ENCODE results near the gene TSPEAR. TPM values are rescaled to one million over a fixed set of nuclear protein-coding genes. Genes with fewer than 3 reads are reported as not detected.

Gene TSPEAR
- total RNA-seq, 1 donor from 2014 or later, result 0.34 TPM

- no peaks in the 10 kb centered on the region for H3K9me3 Mint-ChIP-seq
- TF ChIP-seq, protein P1, sequence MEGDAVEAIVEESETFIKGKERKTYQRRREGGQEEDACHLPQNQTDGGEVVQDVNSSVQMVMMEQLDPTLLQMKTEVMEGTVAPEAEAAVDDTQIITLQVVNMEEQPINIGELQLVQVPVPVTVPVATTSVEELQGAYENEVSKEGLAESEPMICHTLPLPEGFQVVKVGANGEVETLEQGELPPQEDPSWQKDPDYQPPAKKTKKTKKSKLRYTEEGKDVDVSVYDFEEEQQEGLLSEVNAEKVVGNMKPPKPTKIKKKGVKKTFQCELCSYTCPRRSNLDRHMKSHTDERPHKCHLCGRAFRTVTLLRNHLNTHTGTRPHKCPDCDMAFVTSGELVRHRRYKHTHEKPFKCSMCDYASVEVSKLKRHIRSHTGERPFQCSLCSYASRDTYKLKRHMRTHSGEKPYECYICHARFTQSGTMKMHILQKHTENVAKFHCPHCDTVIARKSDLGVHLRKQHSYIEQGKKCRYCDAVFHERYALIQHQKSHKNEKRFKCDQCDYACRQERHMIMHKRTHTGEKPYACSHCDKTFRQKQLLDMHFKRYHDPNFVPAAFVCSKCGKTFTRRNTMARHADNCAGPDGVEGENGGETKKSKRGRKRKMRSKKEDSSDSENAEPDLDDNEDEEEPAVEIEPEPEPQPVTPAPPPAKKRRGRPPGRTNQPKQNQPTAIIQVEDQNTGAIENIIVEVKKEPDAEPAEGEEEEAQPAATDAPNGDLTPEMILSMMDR (conservative IDR thresholded peaks at IDR 0.05), result no peak
- no peaks in the 10 kb centered on the region for H3K27me3 Mint-ChIP-seq
- H3K27ac Mint-ChIP-seq, result no peak overlapping the region
- peak; percentile 60 for DNase-seq (ENCODE audit: extremely low spot score, unreplicated experiment)
- no peak overlapping the region for H3K4me3 Mint-ChIP-seq
- H3K4me1 Mint-ChIP-seq (ENCODE audit: unreplicated experiment), result peaks cover 4% of the 10 kb centered on the region
- no peaks in the 10 kb centered on the region for H3K36me3 Mint-ChIP-seq
These were observed 46.4 kb upstream of the TSPEAR start for GRCh38 chr21:44757731-44758130.

DNA sequence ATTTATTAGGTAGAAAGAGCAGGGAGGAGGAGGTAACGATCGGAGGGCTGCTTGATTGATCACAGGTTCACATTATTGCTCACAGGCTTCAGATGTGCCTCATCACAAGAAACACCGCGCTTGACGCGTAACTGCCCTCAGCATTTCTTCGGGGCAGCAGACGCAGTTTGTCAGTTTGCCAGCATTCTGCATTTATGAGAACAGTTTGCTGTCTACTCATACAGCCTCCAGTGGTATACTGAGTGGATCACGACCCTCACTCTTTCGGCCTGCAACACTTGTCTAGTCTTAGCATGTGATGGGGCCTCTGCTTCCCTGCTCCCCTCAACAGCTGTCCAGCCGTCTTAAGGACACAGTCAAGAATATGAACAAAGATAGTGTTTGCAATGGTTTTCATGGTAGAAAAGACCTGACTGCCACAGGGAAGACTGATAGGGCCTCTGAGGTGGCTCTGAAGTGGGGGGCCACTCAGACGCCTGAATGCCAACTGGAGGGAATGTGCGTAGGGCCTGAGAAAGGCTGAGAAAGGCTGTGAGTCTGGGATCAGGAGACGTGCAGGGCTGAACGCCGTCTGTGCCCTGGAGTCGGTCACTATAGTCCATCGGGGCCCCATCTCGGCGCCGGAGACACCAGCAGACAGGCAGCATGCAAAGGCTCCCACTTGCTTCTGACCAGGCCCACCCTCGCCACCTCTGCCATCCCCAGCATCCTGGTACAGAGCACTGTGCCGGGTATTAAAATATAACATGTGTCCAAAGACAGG lies 45.2 kb upstream of the TSPEAR start:
- Mint-ChIP-seq H3K36me3 (no peaks in the 10 kb centered on the region), H3K9me3 (no peaks in the 10 kb centered on the region), H3K4me3 (no peak overlapping the region), H3K27ac (no peak overlapping the region), H3K27me3 (no peaks in the 10 kb centered on the region), H3K4me1 (ENCODE audit: unreplicated experiment) (peaks cover 4% of the 10 kb centered on the region)
- TF ChIP-seq, protein P1 (conservative IDR thresholded peaks at IDR 0.05), result no peak
- no peak for DNase-seq (ENCODE audit: extremely low spot score, unreplicated experiment)

DNA sequence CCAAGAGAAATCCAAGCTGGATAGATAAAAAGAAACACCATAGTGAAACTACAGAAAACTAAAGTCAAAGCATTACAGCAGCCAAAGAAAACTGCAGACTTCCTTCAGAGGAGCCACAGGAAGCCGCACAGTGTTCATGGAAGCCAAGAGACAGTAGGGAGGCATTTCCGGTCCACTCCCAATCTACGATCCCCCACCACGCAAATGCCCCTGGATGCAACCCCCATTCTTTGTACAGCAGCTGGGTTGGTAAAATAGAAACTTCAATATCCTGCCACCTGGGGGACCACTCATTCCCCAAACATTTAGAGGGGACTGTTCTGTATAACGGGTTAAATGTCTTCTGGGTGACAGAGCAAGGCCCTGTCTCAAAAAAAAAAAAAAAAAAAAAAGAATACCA lies 43.9 kb upstream of the TSPEAR start:
- TF ChIP-seq, protein P1 (conservative IDR thresholded peaks at IDR 0.05), result no peak
- Mint-ChIP-seq H3K27ac (no peak overlapping the region), H3K27me3 (peaks cover 3% of the 10 kb centered on the region), H3K4me3 (no peak overlapping the region), H3K9me3 (no peaks in the 10 kb centered on the region), H3K4me1 (ENCODE audit: unreplicated experiment) (peaks cover 4% of the 10 kb centered on the region), H3K36me3 (no peaks in the 10 kb centered on the region)
- no peak for DNase-seq (ENCODE audit: extremely low spot score, unreplicated experiment)

- no peak overlapping the region for H3K4me3 Mint-ChIP-seq
- H3K27ac Mint-ChIP-seq, result no peak overlapping the region
- DNase-seq (ENCODE audit: extremely low spot score, unreplicated experiment), result no peak
These were observed 42.0 kb upstream of the TSPEAR start for GRCh38 chr21:44753357-44753756.

DNA sequence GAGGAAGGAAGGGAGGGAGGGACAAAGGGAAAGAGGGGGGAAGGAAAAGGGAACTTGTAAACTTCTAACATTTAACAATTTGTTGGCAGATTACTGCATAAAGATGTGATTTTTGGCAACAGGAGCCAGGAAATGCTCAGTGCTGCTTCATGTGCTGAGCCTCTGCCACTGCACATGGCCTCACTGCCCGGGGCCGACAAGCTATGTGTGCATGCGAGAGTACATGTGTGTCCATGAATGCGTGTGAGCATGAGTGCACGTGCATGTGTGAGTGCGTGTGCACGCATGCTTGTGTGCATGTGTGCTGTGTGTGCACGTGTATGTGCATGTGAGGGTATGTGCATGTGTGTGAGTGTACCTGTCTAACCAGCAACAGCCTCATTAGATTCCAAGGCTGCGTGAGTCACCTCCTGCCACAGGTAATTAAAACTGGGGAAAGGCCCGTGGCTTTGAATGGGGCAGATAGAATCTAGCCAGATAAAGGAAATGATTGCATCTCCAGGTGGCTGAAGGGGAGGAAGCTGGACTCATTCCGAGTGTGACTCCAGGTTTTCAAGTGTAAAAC lies 41.4 kb upstream of the TSPEAR start:
- Mint-ChIP-seq H3K4me3 (no peak overlapping the region), H3K9me3 (no peaks in the 10 kb centered on the region), H3K4me1 (ENCODE audit: unreplicated experiment) (peaks cover 8% of the 10 kb centered on the region), H3K36me3 (no peaks in the 10 kb centered on the region), H3K27me3 (peaks cover 10% of the 10 kb centered on the region), H3K27ac (no peak overlapping the region)
- TF ChIP-seq, protein P1 (conservative IDR thresholded peaks at IDR 0.05), result no peak
- no peak for DNase-seq (ENCODE audit: extremely low spot score, unreplicated experiment)

More at GRCh38 chr21:44753357-44753756, 42.0 kb upstream of the TSPEAR start:
- TF ChIP-seq, protein P1 (conservative IDR thresholded peaks at IDR 0.05), result no peak
- peaks cover 8% of the 10 kb centered on the region for H3K4me1 Mint-ChIP-seq (ENCODE audit: unreplicated experiment)
- H3K9me3 Mint-ChIP-seq, result no peaks in the 10 kb centered on the region
- peaks cover 9% of the 10 kb centered on the region for H3K27me3 Mint-ChIP-seq
- no peaks in the 10 kb centered on the region for H3K36me3 Mint-ChIP-seq

All from type B pancreatic cell (in vitro differentiated cells).